ENCODE results near the gene ILDR2.

The ILDR2 gene

DNA sequence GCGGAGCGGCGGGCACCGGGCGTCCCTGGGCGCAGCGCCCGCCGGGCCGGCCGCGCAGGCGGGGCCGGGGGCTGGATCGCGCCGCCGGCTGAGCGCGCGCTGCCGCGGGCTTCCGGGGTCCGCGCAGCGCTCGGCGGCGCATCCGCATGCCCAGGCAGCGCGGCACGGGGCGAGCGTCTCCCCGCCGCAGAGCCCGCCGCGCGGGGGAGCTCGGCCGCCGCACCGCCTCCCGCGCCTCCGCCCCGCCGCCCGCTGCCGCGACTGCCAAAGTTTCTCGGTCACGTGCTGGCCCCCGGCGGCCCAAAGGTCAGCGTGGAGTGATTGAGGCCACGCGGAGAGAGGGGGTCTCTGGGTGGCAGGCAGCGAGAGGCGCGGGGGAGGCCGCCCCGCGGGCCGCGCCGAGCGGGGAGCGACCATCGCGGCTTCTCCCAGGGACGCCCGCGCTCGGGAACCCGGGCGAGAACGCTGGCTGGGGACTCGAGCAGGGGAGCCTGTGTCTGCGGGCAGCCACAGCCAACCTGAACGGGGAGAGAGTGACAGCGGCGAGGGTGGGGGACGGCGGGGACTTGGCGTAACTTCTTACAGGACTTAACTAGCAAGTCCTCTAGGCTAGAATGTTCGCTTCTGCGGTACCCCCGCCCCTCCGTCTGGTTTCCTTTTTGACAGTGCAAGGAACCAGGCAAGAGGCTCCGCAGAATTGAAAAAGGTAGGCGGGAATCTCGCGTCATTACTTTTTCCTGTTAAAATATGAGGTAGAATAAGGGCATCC, at the start of gene ILDR2:
ILDR2 (minus strand) TSS at position 180 of the 769 bp plus-strand sequence. CDS start 272 bp downstream, outside the sequence.
- DNase-seq: no peak

GRCh38 chr1:167022384-167022783, 47.0 kb upstream of the ILDR2 start:
- no peak for DNase-seq

DNA sequence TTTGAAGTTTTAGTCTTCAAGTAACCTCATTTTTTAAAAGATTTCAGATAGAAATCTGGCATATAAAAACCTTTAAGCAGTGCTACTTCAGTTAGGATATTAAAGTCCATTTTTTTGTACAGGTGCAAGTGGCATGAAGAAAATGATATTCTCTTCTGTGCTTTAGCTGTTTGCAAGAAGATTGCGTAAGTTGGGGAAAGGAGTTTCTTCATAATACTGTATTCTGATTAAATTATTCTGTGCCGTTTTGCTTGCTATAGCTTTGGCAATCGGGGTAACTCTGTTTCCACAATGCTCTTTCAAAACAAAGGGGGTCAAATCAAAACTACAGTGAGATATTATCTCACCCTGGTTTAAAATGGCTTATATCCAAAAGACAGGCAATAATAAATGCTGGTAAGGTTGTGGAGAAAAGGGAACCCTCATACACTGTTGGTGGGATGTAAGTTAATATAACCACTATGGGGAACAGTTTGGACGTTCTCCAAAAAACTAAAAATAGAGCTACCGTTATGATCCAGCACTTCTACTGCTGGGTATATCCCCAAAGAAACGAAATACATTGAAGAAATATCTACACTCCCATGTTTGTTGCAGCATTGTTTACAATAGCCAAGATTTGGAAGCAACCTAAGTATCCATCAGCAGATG, 40.9 kb upstream of the ILDR2 start:
- no peak for DNase-seq

DNA sequence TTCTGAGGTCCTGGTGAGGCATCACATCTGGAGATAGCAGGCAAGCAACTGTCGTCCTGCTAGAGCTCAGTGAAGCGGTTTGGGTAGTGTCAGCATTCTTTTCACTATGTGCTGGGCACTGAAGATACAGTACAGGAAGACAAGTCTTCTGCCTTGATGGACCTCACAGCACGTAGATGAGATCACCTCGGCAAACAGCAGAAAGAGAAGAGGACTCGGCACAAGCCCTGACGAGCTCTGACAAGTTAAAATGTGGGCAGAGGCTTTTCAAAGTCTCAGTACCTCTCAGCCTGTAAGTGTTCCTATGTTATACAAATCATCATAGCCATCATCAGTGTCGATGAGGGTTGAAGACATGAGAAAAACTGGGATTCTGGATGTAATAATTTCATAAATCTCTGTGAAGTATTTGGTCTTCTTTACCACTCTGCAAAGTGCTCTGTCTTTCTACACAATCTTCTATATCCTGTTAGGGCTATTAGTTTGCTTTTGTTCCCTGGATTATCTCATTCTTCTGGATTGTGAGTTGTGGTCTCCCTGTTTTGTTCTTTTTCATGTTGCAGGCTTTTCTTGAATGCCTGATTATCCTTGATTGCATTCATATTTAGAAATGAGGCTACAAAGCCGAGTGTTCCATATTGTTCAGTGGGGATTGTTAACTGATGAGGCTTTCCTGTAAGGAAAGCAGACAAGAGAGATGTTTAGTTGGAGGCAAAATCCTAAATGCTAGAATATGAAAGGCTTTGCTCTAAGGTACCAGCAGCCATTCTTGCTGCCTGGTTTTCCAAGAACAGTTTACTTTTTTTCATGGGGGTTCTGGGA, 38.0 kb upstream of the ILDR2 start:
- no peak for DNase-seq

DNA sequence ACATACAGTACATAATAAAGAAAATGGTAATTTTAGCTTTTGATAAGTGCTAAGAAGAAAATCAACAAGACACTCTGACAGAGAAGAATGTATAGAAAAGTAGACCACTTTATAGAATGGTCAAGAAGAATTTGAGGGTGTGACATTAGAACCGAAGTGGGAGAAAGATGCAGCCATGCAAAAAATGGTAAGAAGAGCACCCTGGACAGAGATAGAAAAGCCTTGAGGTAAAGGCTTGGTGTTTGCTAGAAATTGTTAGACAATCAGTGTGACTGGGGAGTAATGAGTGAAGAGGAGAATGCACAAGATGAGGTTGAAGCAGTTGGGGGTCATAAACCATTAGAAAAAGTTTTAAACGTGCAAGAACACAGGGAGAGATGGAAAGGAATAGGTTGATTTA, 37.2 kb upstream of the ILDR2 start:
- DNase-seq: no peak

DNA sequence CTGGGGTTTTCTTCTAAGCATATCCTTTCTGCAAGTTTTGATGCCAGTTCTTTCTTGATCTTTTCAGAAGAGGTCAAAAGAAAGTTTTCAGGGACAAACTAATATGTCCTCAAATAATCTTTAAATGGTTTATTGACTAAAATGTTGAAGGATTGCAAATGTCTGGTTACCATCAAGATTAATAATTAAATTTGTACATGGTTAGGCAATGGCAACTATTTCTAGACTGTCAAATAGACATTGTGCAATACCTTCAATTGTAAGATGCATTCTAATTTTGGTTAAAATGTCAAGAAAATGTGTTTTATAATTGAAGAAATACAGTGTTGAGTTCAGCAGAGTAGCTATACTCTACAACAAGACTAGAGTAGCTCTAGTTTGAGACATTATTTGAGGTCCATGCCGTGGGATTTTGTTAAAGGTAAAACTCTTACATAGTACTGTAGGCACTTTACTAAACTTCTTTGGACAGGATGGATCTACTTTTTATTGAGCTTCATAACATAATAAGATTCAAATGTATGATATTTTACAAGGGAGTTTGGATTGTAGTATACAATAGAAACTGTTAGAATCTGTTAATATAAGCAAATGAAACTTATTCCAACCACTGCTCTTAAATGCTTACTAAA, 36.3 kb upstream of the ILDR2 start:
- DNase-seq: no peak

DNA sequence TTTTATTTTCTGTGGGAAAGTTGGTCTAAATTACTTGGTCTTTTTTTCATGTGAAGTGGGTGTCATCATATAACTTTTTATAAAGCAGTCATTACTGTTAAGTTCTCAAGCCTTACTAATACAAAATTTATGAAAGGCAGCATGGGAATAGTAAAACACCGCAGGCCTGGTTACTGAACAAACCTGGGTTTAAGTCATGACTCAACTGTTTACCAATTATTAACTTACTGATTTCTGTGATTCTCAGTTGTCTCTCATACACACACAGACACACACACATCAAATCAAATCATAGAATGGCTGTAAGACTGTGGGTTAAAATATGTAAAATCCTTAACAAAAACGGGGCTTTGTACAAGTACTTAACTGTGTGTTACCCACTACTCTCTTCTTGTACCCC, 28.4 kb upstream of the ILDR2 start:
- DNase-seq: no peak

- DNase-seq: no peak
These were observed 27.0 kb upstream of the ILDR2 start for GRCh38 chr1:167002354-167002753.

GRCh38 chr1:167000546-167000945, 25.2 kb upstream of the ILDR2 start:
- DNase-seq: no peak

- DNase-seq: no peak
These were observed 24.2 kb upstream of the ILDR2 start for GRCh38 chr1:166999500-167000055.

GRCh38 chr1:166999075-166999474, 23.7 kb upstream of the ILDR2 start:
- DNase-seq: no peak

DNA sequence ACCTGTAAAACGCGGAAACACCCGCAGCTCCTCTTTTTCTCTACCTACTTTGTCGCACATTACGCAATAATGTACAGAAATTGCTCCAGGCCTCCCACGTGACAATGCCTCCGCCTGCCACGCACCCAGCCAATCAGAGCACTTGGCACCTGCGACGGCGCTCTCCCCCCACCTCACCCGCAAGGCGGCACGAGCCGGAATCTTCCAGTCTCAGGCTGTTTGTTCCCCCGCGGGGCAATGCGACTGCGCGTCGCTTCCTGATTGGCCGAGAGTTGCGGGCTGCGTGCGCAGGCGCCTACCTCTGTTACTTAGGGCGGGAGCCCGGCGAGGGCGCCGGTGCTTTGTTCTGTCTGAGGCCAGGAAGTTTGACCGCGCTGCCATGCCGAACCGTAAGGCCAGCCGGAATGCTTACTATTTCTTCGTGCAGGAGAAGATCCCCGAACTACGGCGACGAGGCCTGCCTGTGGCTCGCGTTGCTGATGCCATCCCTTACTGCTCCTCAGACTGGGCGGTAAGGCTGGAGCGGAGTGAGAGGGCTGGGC, 13.7 kb upstream of the ILDR2 start, which contains the start of gene MAEL:
MAEL (plus strand) TSS at position 307 of the 542 bp plus-strand sequence; CDS start at position 380, 73 bp downstream.
- DNase-seq: no peak

DNA sequence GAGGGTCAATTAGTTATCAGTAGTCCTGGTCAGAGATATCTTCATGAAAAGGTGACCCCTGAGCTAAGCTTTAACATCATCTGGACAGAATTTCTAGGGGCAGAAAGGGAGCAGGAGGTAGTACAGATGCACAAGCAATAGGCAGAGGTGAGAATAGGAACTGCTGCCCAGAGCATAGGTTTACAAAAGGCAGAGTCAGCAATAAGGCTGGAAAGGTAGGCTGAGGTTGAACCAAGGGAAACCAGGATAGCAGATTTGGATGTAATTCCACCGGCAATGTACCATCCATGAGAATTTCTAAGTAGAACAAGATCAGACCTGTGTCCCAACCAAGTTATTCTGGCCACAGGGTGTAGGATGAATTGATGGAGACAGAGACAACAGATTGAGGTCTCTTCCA, 6.2 kb upstream of the ILDR2 start:
- DNase-seq: no peak

- no peak for DNase-seq
These were observed 5.5 kb upstream of the ILDR2 start for GRCh38 chr1:166980818-166981217.

DNA sequence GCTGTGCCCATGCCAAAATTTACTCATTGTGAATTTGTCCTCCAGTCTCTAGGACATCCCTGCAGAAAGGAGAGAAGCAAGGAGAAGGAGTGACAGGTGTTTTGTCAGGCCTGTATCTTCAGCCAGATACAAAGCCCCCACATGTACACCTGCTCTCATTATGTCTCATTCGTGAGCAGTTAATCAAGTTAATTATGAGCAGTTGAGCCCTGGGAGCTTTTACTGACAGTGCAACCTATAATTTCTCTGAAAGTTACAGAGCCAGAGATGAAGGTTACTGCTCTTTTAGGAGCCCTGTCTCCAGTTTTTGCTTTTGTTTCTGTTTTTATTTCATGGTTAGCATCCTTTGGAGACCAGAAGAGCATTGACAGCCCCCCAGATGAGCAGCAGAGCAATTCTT, 5.0 kb upstream of the ILDR2 start:
- no peak for DNase-seq

DNA sequence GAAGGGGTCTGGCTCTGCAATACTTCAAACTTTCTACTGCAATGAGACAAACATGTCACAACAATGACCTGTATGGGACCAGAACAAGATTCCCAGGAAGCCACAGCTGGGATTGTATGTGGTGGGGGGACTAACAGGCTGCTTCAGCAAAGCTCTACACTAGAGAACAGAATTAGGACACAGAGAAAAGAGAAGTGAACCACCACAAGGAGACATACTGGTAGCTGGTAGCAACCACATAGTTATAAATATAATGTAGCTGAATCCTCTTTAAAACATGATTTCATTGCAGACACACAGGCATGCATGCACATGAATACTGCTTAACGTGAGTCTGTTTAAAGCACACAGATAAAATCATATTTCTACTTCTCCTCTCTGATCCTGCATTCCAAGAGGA, 3.5 kb upstream of the ILDR2 start:
- DNase-seq: no peak

DNA sequence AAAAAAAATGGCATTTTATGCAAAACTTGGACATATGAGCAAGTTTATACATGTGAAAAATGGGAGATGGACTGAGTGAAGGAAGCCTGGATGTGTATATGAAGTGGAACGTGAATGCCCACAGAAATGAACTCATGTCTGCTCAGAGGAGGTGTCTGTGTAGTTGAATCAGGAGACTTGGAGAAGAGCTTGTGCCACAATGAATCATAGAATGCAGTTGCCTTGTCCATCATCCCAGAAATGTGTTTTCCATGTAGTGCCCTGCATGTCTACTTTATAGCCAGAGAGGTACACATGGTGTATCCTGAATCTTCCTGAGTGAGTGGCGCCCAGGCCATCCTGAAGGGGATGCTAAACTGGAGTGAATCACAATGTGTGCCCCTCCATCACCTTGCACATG, 2.6 kb upstream of the ILDR2 start:
- DNase-seq: no peak

GRCh38 chr1:166974647-166975345, 544 bp downstream of the ILDR2 start:
- no peak for DNase-seq

DNA sequence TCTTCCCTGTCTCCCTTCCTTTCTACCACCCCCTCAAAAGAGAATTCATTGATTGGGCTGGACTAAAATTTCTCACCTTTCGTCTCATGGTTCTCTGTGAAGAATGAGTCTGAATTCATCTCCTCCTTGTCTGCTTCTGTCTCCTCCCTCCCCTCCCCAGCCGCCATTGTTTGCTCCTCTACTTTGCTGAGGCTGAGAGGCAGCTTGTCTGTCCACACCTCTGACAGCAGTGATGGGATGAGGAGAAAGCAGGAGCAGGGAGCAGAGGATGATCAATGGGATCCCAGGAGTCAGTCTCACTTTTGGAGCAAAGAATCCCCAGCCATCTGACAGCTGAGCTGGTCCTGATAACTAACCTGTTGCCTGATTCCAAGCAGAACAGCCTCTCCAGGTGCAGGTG, 2.5 kb downstream of the ILDR2 start:
- no peak for DNase-seq

- DNase-seq: no peak
These were observed 3.1 kb downstream of the ILDR2 start for GRCh38 chr1:166972193-166972592.

GRCh38 chr1:166971252-166971651, 4.1 kb downstream of the ILDR2 start:
- DNase-seq: no peak

Data from GF-D8 (cell line).